Left colon (tissue), 2 donors: Measurements from ENCODE around the gene FAM163B. TPM values are rescaled to one million over a fixed set of nuclear protein-coding genes. Genes with fewer than 3 reads are reported as not detected.

ENCODE experiments used
- total RNA-seq, 2 donors: library from RNA; stranded (reverse); fragmentation: NEBNext Ultra II Directional; extraction: Animal tissue kit (Norgen Biotek cat#: 25700); gene quantifications; one replicate each; pipeline ENCODE4 v1.2.1, GENCODE V29; 2021
- donor health status: DM: no; HTN: no; CAD: no.
- donor health status: DM: yes; HTN: yes; CAD: no.

FAM163B gene
- total RNA-seq, 2 donors from 2014 or later: 0.27 to 1.2 TPM

Other genes with a start within 250 kb of the FAM163B start
- 100 to 1,000 TPM; 150 to 169 TPM for gene SURF4, start 233.3 kb downstream of the FAM163B start, total RNA-seq
- gene STKLD1, start 233.0 kb downstream of the FAM163B start, total RNA-seq: under 1 TPM; 0.36 to 0.95 TPM
- gene REXO4, start 191.4 kb downstream of the FAM163B start, total RNA-seq: 10 to 100 TPM; 18.4 to 22.5 TPM
- 1 to 10 TPM; 3.0 to 4.4 TPM for gene ADAMTS13, start 187.0 kb downstream of the FAM163B start, total RNA-seq
- 10 to 100 TPM; 66.1 to 75.4 TPM for gene CACFD1, start 149.4 kb downstream of the FAM163B start, total RNA-seq
- gene SLC2A6, start 130.3 kb downstream of the FAM163B start, total RNA-seq: 1 to 10 TPM; 1.6 to 2.9 TPM
- not detected for gene MYMK, start 84.4 kb downstream of the FAM163B start, total RNA-seq
- gene ADAMTSL2, start 74.7 kb downstream of the FAM163B start, total RNA-seq: 1 to 10 TPM; 1.2 to 1.3 TPM
- gene DBH, start 27.0 kb upstream of the FAM163B start, total RNA-seq: not detected
- gene SARDH, start 129.0 kb upstream of the FAM163B start, total RNA-seq: under 1 TPM; 0.40 to 0.92 TPM